HepG2 (cell line): ENCODE data around the gene GDPD5. TPM values are rescaled to one million over a fixed set of nuclear protein-coding genes. Genes with fewer than 3 reads are reported as not detected.

ENCODE experiments used
- E2F1 ChIP-seq: sonication (generic); formaldehyde crosslinking; IDR thresholded peaks from 2 replicates; pipeline ENCODE4 v1.5.0; 2020; ENCODE audit warnings: missing genetic modification reagents
- GATAD2A ChIP-seq: IDR thresholded peaks from 2 replicates; pipeline ENCODE4 v1.6.1; 2016
- MAFK ChIP-seq, 2 experiments: IDR thresholded peaks in 1 of 2; conservative IDR thresholded peaks in 1 of 2; 2 replicates each; pipeline ENCODE4 v1.6.1; 2011; ENCODE audit warnings: improper control_type of control experiment in 2 of 2, low read length in 2 of 2
- PCBP1 ChIP-seq: fragments of 200-400 bp; formaldehyde crosslinking; IDR thresholded peaks from 2 replicates; pipeline ENCODE4 v1.6.1; 2017; ENCODE audit warnings: mild to moderate bottlenecking, low read depth, low read length, borderline replicate concordance
- RAD51 ChIP-seq: fragments of 450-650 bp; IDR thresholded peaks from 2 replicates; pipeline ENCODE4 v1.6.1; 2016; ENCODE audit warnings: borderline replicate concordance
- TAF1 ChIP-seq: sonication (generic); formaldehyde crosslinking; IDR thresholded peaks from 2 replicates; pipeline ENCODE4 v1.4.0; 2020; ENCODE audit warnings: missing genetic modification reagents
- ZBTB21 ChIP-seq: sonication (generic); formaldehyde crosslinking; IDR thresholded peaks from 2 replicates; pipeline ENCODE4 v1.4.0; 2020; ENCODE audit warnings: missing genetic modification reagents
- ZNF501 ChIP-seq: sonication (generic); formaldehyde crosslinking; IDR thresholded peaks from 2 replicates; pipeline ENCODE4 v1.5.1; 2020; ENCODE audit warnings: mild to moderate bottlenecking, moderate library complexity, missing genetic modification reagents
- polyA plus RNA-seq, 8 experiments: library from polyadenylated mRNA; depleted of rRNA in 3 of 8; stranded (reverse) in 7 of 8; unstranded in 1 of 8; fragments of >200 nt; fragmentation: Illumina TruSeq in 4 of 8; extraction: Trizol in 4 of 8; gene quantifications; 2 replicates each; pipeline versions ENCODE4 v1.2.1 to v1.2.3, GENCODE V29; 2011 to 2016; ENCODE audit warnings: low read depth in 4 of 8, missing spikeins in 1 of 8, mixed read lengths in 1 of 8; ENCODE audit not compliant: insufficient read depth in 1 of 8
- total RNA-seq, 5 experiments: library from RNA; depleted of rRNA; stranded (reverse); fragments of >200 nt; fragmentation: Illumina TruSeq; extraction: Trizol; gene quantifications; 2 replicates each; pipeline ENCODE4 v1.2.3, GENCODE V29; 2016; ENCODE audit warnings: low read depth in 1 of 5
- TF ChIP-seq, protein P1 (sequence below): sonication (generic); formaldehyde crosslinking; conservative IDR thresholded peaks from 2 replicates; pipeline ENCODE4 v1.8.1; 2023; ENCODE audit warnings: missing genetic modification reagents
- TF ChIP-seq, protein P2 (sequence below): sonication (generic); formaldehyde crosslinking; IDR thresholded peaks from 2 replicates; pipeline ENCODE4 v1.9.0; 2022; ENCODE audit warnings: missing genetic modification reagents, mild to moderate bottlenecking, borderline replicate concordance
- TF ChIP-seq, protein P3 (sequence below): sonication (generic); formaldehyde crosslinking; IDR thresholded peaks from 2 replicates; pipeline ENCODE4 v1.9.0; 2021; ENCODE audit warnings: mild to moderate bottlenecking, missing genetic modification reagents
- TF ChIP-seq, protein P4 (sequence below): sonication (generic); formaldehyde crosslinking; IDR thresholded peaks from 2 replicates; pipeline ENCODE4 v1.4.0; 2020; ENCODE audit warnings: mild to moderate bottlenecking, missing genetic modification reagents, borderline replicate concordance

Gene GDPD5
- total and polyA plus RNA-seq, 2 of the 13 experiments (the other 11 are each of a cell fraction or from before 2014, with no cell fraction given) = 55.0 to 67.5 TPM

DNA sequence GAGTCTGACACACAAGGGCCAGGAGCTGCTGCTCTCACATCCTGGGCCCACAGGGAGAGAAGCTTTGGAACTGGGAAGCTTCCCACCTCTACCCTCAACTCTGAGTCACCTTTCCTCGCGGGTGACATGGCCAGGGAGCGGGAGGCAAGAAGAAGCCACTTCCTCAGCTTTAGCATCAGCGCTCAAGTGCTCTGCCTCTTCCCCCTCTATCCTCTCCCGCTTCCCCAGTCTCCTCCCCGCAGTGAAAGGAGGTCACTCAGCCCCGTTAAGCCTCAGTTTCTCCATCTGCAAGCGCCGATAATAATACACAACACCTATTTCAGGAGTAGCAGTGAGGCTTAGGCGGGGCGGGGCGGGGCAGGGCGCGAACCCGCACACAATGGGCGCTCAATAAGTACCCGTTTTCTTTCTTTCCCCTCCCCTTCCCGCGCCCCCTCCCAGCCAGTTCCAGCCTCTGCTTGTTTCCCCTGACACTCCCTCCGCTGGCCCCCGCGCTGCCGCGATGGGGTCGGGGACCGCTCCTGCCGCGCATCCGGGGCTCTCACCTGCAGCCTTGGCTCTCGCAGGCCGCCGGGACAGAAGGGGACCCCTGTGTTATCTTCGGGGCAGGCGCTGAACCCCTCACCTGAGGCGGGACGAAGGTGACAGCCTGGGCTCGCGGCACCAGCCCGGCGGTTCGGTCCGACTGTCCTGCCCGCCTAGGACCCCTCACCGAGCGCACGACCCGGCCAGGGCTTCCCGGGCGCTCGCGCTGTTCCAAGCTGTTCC, 892 bp downstream of the GDPD5 start (continued):
- TF ChIP-seq, protein P1, sequence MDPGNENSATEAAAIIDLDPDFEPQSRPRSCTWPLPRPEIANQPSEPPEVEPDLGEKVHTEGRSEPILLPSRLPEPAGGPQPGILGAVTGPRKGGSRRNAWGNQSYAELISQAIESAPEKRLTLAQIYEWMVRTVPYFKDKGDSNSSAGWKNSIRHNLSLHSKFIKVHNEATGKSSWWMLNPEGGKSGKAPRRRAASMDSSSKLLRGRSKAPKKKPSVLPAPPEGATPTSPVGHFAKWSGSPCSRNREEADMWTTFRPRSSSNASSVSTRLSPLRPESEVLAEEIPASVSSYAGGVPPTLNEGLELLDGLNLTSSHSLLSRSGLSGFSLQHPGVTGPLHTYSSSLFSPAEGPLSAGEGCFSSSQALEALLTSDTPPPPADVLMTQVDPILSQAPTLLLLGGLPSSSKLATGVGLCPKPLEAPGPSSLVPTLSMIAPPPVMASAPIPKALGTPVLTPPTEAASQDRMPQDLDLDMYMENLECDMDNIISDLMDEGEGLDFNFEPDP (CRISPR knock-in tag) = no peak
- TF ChIP-seq, protein P2, sequence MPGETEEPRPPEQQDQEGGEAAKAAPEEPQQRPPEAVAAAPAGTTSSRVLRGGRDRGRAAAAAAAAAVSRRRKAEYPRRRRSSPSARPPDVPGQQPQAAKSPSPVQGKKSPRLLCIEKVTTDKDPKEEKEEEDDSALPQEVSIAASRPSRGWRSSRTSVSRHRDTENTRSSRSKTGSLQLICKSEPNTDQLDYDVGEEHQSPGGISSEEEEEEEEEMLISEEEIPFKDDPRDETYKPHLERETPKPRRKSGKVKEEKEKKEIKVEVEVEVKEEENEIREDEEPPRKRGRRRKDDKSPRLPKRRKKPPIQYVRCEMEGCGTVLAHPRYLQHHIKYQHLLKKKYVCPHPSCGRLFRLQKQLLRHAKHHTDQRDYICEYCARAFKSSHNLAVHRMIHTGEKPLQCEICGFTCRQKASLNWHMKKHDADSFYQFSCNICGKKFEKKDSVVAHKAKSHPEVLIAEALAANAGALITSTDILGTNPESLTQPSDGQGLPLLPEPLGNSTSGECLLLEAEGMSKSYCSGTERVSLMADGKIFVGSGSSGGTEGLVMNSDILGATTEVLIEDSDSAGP (CRISPR knock-in tag) = peak; percentile 52; the same call in 1 of the 2 replicates
- TF ChIP-seq E2F1 (CRISPR knock-in tag) = peak; percentile 38; the same call in 1 of the 2 replicates
- no peak for TF ChIP-seq GATAD2A (CRISPR knock-in tag)
- TF ChIP-seq MAFK (conservative IDR thresholded peaks at IDR 0.05 in 1 of 2, IDR thresholded peaks at IDR 0.05 in 1 of 2; ENCODE audit: low read length in 2 of 2) = no peak
- TF ChIP-seq PCBP1 = no peak
- TF ChIP-seq, protein P3, sequence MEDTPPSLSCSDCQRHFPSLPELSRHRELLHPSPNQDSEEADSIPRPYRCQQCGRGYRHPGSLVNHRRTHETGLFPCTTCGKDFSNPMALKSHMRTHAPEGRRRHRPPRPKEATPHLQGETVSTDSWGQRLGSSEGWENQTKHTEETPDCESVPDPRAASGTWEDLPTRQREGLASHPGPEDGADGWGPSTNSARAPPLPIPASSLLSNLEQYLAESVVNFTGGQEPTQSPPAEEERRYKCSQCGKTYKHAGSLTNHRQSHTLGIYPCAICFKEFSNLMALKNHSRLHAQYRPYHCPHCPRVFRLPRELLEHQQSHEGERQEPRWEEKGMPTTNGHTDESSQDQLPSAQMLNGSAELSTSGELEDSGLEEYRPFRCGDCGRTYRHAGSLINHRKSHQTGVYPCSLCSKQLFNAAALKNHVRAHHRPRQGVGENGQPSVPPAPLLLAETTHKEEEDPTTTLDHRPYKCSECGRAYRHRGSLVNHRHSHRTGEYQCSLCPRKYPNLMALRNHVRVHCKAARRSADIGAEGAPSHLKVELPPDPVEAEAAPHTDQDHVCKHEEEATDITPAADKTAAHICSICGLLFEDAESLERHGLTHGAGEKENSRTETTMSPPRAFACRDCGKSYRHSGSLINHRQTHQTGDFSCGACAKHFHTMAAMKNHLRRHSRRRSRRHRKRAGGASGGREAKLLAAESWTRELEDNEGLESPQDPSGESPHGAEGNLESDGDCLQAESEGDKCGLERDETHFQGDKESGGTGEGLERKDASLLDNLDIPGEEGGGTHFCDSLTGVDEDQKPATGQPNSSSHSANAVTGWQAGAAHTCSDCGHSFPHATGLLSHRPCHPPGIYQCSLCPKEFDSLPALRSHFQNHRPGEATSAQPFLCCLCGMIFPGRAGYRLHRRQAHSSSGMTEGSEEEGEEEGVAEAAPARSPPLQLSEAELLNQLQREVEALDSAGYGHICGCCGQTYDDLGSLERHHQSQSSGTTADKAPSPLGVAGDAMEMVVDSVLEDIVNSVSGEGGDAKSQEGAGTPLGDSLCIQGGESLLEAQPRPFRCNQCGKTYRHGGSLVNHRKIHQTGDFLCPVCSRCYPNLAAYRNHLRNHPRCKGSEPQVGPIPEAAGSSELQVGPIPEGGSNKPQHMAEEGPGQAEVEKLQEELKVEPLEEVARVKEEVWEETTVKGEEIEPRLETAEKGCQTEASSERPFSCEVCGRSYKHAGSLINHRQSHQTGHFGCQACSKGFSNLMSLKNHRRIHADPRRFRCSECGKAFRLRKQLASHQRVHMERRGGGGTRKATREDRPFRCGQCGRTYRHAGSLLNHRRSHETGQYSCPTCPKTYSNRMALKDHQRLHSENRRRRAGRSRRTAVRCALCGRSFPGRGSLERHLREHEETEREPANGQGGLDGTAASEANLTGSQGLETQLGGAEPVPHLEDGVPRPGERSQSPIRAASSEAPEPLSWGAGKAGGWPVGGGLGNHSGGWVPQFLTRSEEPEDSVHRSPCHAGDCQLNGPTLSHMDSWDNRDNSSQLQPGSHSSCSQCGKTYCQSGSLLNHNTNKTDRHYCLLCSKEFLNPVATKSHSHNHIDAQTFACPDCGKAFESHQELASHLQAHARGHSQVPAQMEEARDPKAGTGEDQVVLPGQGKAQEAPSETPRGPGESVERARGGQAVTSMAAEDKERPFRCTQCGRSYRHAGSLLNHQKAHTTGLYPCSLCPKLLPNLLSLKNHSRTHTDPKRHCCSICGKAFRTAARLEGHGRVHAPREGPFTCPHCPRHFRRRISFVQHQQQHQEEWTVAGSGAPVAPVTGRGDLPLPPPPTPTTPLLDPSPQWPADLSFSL (CRISPR knock-in tag) = no peak
- no peak for TF ChIP-seq RAD51
- TF ChIP-seq ZBTB21 = no peak
- TF ChIP-seq, protein P4, sequence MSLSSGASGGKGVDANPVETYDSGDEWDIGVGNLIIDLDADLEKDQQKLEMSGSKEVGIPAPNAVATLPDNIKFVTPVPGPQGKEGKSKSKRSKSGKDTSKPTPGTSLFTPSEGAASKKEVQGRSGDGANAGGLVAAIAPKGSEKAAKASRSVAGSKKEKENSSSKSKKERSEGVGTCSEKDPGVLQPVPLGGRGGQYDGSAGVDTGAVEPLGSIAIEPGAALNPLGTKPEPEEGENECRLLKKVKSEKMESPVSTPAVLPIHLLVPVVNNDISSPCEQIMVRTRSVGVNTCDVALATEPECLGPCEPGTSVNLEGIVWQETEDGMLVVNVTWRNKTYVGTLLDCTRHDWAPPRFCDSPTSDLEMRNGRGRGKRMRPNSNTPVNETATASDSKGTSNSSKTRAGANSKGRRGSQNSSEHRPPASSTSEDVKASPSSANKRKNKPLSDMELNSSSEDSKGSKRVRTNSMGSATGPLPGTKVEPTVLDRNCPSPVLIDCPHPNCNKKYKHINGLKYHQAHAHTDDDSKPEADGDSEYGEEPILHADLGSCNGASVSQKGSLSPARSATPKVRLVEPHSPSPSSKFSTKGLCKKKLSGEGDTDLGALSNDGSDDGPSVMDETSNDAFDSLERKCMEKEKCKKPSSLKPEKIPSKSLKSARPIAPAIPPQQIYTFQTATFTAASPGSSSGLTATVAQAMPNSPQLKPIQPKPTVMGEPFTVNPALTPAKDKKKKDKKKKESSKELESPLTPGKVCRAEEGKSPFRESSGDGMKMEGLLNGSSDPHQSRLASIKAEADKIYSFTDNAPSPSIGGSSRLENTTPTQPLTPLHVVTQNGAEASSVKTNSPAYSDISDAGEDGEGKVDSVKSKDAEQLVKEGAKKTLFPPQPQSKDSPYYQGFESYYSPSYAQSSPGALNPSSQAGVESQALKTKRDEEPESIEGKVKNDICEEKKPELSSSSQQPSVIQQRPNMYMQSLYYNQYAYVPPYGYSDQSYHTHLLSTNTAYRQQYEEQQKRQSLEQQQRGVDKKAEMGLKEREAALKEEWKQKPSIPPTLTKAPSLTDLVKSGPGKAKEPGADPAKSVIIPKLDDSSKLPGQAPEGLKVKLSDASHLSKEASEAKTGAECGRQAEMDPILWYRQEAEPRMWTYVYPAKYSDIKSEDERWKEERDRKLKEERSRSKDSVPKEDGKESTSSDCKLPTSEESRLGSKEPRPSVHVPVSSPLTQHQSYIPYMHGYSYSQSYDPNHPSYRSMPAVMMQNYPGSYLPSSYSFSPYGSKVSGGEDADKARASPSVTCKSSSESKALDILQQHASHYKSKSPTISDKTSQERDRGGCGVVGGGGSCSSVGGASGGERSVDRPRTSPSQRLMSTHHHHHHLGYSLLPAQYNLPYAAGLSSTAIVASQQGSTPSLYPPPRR (CRISPR knock-in tag) = no peak
- peak; percentile 22; the same call in 1 of the 2 replicates for TF ChIP-seq TAF1 (CRISPR knock-in tag)
- peak; percentile 41 for TF ChIP-seq ZNF501 (CRISPR knock-in tag)
